Astrocyte (in vitro differentiated cells and primary cell): ENCODE results near the gene LTB4R. TPM values are rescaled to one million over a fixed set of nuclear protein-coding genes. Genes with fewer than 3 reads are reported as not detected.

Experiments
- DNase-seq: peaks from one replicate; pipeline ENCODE4 v3.0.0-alpha.2; 2010; ENCODE audit warnings: low read depth
- FAIRE-seq: peaks from 2 replicates; lab custom pipeline; 2011; peaks lifted over from hg19 to GRCh38; lab: Jason Lieb, UNC
- H2AFZ ChIP-seq: 2 replicates; pipeline ENCODE4 v1.6.0; 2012; ENCODE audit warnings: low read depth, low read length, inconsistent platforms
- H3K27ac ChIP-seq: 2 replicates; pipeline ENCODE4 v1.5.1; 2011; ENCODE audit warnings: low read depth, low read length, inconsistent platforms
- H3K27me3 ChIP-seq: 2 replicates; pipeline ENCODE4 v1.6.0; 2011; ENCODE audit warnings: low read length, inconsistent platforms; ENCODE audit not compliant: insufficient read depth
- H3K36me3 ChIP-seq: 2 replicates; pipeline ENCODE4 v1.5.1; 2011; ENCODE audit warnings: low read length, inconsistent platforms; ENCODE audit not compliant: insufficient read depth
- H3K4me1 ChIP-seq: 2 replicates; pipeline ENCODE4 v1.5.1; 2011; ENCODE audit warnings: low read length, inconsistent platforms; ENCODE audit not compliant: insufficient read depth
- H3K4me2 ChIP-seq: 2 replicates; pipeline ENCODE4 v1.6.0; 2012; ENCODE audit warnings: low read length, inconsistent platforms
- H3K4me3 ChIP-seq: 2 replicates; pipeline ENCODE4 v1.5.1; 2011; ENCODE audit warnings: low read depth, mild to moderate bottlenecking, low read length, inconsistent platforms; ENCODE audit not compliant: insufficient read depth
- H3K79me2 ChIP-seq: 2 replicates; pipeline ENCODE4 v1.6.0; 2012; ENCODE audit warnings: mild to moderate bottlenecking, low read length, inconsistent platforms; ENCODE audit not compliant: insufficient read depth
- H3K9ac ChIP-seq: 2 replicates; pipeline ENCODE4 v1.6.0; 2012; ENCODE audit warnings: mild to moderate bottlenecking, low read length, inconsistent platforms
- H3K9me3 ChIP-seq: 2 replicates; pipeline ENCODE4 v1.5.1; 2012; ENCODE audit warnings: low read depth, mild to moderate bottlenecking, low read length, inconsistent platforms; ENCODE audit not compliant: insufficient read depth
- H4K20me1 ChIP-seq: 2 replicates; pipeline ENCODE4 v1.6.0; 2012; ENCODE audit warnings: low read length, inconsistent platforms; ENCODE audit not compliant: insufficient read depth
- H3K27ac Mint-ChIP-seq: one replicate; pipeline ENCODE4 v1.8.0; 2021; ENCODE audit warnings: mild to moderate bottlenecking, mixed read lengths; ENCODE audit not compliant: unreplicated experiment
- H3K27me3 Mint-ChIP-seq: one replicate; pipeline ENCODE4 v1.8.0; 2021; ENCODE audit warnings: low read depth, mixed read lengths; ENCODE audit not compliant: unreplicated experiment
- H3K36me3 Mint-ChIP-seq: one replicate; pipeline ENCODE4 v1.8.0; 2021; ENCODE audit warnings: low read depth, mixed read lengths; ENCODE audit not compliant: unreplicated experiment
- H3K4me1 Mint-ChIP-seq: one replicate; pipeline ENCODE4 v1.8.0; 2021; ENCODE audit warnings: low read depth, mixed read lengths; ENCODE audit not compliant: unreplicated experiment
- H3K4me3 Mint-ChIP-seq: one replicate; pipeline ENCODE4 v1.8.0; 2021; ENCODE audit warnings: mild to moderate bottlenecking, moderate library complexity, mixed read lengths; ENCODE audit not compliant: unreplicated experiment
- H3K9me3 Mint-ChIP-seq: one replicate; pipeline ENCODE4 v1.8.0; 2021; ENCODE audit warnings: mild to moderate bottlenecking, mixed read lengths; ENCODE audit not compliant: unreplicated experiment
- EZH2 ChIP-seq: IDR thresholded peaks from 2 replicates; pipeline ENCODE4 v1.6.1; 2012; ENCODE audit warnings: mild to moderate bottlenecking, low read length, inconsistent platforms; ENCODE audit not compliant: insufficient read depth
- total RNA-seq: library from RNA; stranded (reverse); gene quantifications from 2 replicates; pipeline ENCODE4 v1.2.1, GENCODE V29; 2021
- TF ChIP-seq, protein P1 (sequence below): IDR thresholded peaks from 2 replicates; pipeline ENCODE4 v1.5.1; 2011; ENCODE audit warnings: low read depth, mild to moderate bottlenecking, inconsistent platforms, low read length, moderate library complexity; ENCODE audit not compliant: insufficient read depth

The LTB4R gene
- total RNA-seq, 1 donor from 2014 or later: 5.5 TPM

DNA sequence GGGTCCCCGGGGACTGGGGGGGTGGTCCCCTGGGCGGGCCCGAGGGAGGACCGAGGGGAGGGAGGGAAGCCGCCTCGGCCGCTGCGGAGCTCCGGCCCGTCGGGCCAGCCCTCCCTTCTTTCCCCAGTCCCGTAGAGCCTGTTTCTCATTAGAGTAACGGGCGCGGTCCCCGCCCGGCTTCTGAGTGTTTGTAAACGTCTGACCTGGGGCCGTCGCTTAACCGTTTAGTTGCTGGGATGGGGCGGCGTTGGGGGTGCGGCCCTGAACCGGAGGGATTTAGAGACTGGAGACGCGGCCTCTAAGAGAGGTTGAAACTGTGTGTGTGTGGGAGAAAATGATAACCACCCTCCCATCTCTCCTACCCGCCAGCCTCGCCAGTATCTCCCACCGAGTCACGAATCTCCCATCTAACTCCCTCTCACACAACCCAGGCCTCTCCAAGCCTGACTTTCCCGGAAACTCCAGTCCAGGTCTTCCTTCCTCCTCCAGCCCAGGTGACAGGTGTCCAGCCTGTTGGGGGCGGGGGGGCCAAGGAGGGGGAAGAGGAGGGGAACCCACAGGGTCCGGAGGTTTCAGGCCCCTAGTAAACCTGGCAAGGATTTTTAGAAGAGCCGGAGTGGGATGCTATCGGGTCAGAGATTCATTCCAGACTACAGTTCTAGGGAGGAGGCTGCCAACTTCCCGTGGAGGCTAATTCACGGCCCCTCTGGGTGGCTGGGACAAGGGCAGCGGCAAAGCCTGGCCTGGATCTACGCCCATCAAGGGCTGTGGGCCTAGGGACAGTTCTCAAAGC is 55.6 kb downstream of the LTB4R start:
- Histone ChIP-seq H3K79me2 (no peaks in the 10 kb centered on the region), H3K4me3 (peak overlapping the region; percentile 41), H3K4me1 (peaks cover 21% of the 10 kb centered on the region), H3K4me2 (peak overlapping the region; percentile 100), H4K20me1 (peaks cover 7% of the 10 kb centered on the region), H3K9me3 (no peaks in the 10 kb centered on the region), H3K27ac (peak overlapping the region; percentile 90), H3K9ac (peak overlapping the region; percentile 80), H2AFZ (peak overlapping the region; percentile 53), H3K36me3 (no peaks in the 10 kb centered on the region), H3K27me3 (no peaks in the 10 kb centered on the region)
- Mint-ChIP-seq H3K36me3 (peaks cover 3% of the 10 kb centered on the region), H3K27ac (peak overlapping the region; percentile 97), H3K4me1 (peaks cover 21% of the 10 kb centered on the region), H3K9me3 (no peaks in the 10 kb centered on the region), H3K27me3 (peaks cover 3% of the 10 kb centered on the region), H3K4me3 (peak overlapping the region; percentile 87)
- no peak for FAIRE-seq
- TF ChIP-seq, protein P1, sequence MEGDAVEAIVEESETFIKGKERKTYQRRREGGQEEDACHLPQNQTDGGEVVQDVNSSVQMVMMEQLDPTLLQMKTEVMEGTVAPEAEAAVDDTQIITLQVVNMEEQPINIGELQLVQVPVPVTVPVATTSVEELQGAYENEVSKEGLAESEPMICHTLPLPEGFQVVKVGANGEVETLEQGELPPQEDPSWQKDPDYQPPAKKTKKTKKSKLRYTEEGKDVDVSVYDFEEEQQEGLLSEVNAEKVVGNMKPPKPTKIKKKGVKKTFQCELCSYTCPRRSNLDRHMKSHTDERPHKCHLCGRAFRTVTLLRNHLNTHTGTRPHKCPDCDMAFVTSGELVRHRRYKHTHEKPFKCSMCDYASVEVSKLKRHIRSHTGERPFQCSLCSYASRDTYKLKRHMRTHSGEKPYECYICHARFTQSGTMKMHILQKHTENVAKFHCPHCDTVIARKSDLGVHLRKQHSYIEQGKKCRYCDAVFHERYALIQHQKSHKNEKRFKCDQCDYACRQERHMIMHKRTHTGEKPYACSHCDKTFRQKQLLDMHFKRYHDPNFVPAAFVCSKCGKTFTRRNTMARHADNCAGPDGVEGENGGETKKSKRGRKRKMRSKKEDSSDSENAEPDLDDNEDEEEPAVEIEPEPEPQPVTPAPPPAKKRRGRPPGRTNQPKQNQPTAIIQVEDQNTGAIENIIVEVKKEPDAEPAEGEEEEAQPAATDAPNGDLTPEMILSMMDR: no peak
- no peak for TF ChIP-seq EZH2
- DNase-seq: peak; percentile 86

Other genes with a start within 250 kb of the LTB4R start
- not detected in 2 replicates for gene CPNE6, start 239.9 kb upstream of the LTB4R start, total RNA-seq
- 73.8 and 101 TPM in 2 replicates for gene PCK2, start 217.2 kb upstream of the LTB4R start, total RNA-seq
- gene DCAF11, start 196.7 kb upstream of the LTB4R start, total RNA-seq: 26.9 and 27.1 TPM in 2 replicates
- 0.48 and 0.70 TPM in 2 replicates for gene NRL, start 196.6 kb upstream of the LTB4R start, total RNA-seq
- gene FITM1, start 180.8 kb upstream of the LTB4R start, total RNA-seq: 0.25 TPM in 1 of 2 replicates, not detected in the other
- 116 and 122 TPM in 2 replicates for gene PSME1, start 175.3 kb upstream of the LTB4R start, total RNA-seq
- gene EMC9, start 169.9 kb upstream of the LTB4R start, total RNA-seq: 16.7 and 18.5 TPM in 2 replicates
- gene PSME2, start 164.9 kb upstream of the LTB4R start, total RNA-seq: 173 TPM in 2 replicates
- gene RNF31, start 164.0 kb upstream of the LTB4R start, total RNA-seq: 59.0 and 69.8 TPM in 2 replicates
- 76.0 and 89.4 TPM in 2 replicates for gene IRF9, start 150.2 kb upstream of the LTB4R start, total RNA-seq
- gene REC8, start 139.4 kb upstream of the LTB4R start, total RNA-seq: 33.5 and 46.4 TPM in 2 replicates
- 46.1 and 53.3 TPM in 2 replicates for gene IPO4, start 122.7 kb upstream of the LTB4R start, total RNA-seq
- 59.3 and 62.9 TPM in 2 replicates for gene TM9SF1, start 116.1 kb upstream of the LTB4R start, total RNA-seq
- gene TSSK4, start 105.8 kb upstream of the LTB4R start, total RNA-seq: 0.22 and 0.34 TPM in 2 replicates
- gene CHMP4A, start 98.0 kb upstream of the LTB4R start, total RNA-seq: 26.7 and 32.2 TPM in 2 replicates
- gene MDP1, start 95.4 kb upstream of the LTB4R start, total RNA-seq: 8.9 and 9.9 TPM in 2 replicates
- gene NEDD8, start 79.1 kb upstream of the LTB4R start, total RNA-seq: 233 and 251 TPM in 2 replicates
- gene GMPR2, start 78.6 kb upstream of the LTB4R start, total RNA-seq: 55.5 and 66.5 TPM in 2 replicates
- 33.0 and 36.2 TPM in 2 replicates for gene TINF2, start 68.9 kb upstream of the LTB4R start, total RNA-seq
- 3.8 and 4.8 TPM in 2 replicates for gene TGM1, start 48.3 kb upstream of the LTB4R start, total RNA-seq
- 26.6 and 27.3 TPM in 2 replicates for gene RABGGTA, start 39.9 kb upstream of the LTB4R start, total RNA-seq
- gene DHRS1, start 11.7 kb upstream of the LTB4R start, total RNA-seq: 26.5 and 30.3 TPM in 2 replicates
- gene NOP9, start 11.7 kb upstream of the LTB4R start, total RNA-seq: 22.9 and 23.5 TPM in 2 replicates
- not detected in 2 replicates for gene CIDEB, start 3.5 kb upstream of the LTB4R start, total RNA-seq
- gene LTB4R2, start 1.4 kb upstream of the LTB4R start, total RNA-seq: 7.8 and 9.3 TPM in 2 replicates
- 0.32 and 0.67 TPM in 2 replicates for gene ADCY4, start 23.6 kb downstream of the LTB4R start, total RNA-seq
- gene RIPK3, start 28.5 kb downstream of the LTB4R start, total RNA-seq: 0.58 and 0.95 TPM in 2 replicates
- 61.9 and 73.9 TPM in 2 replicates for gene NFATC4, start 56.7 kb downstream of the LTB4R start, total RNA-seq
- 25.4 and 32.0 TPM in 2 replicates for gene NYNRIN, start 87.5 kb downstream of the LTB4R start, total RNA-seq
- gene CBLN3, start 118.2 kb downstream of the LTB4R start, total RNA-seq: 3.9 and 5.4 TPM in 2 replicates
- gene KHNYN, start 118.5 kb downstream of the LTB4R start, total RNA-seq: 45.5 and 50.5 TPM in 2 replicates
- 27.6 and 28.1 TPM in 2 replicates for gene SDR39U1, start 131.3 kb downstream of the LTB4R start, total RNA-seq
- not detected in 2 replicates for gene CMA1, start 196.8 kb downstream of the LTB4R start, total RNA-seq